Measurements from ENCODE around the gene ST3GAL3. TPM values are rescaled to one million over a fixed set of nuclear protein-coding genes. Genes with fewer than 3 reads are reported as not detected.

The ST3GAL3 gene
- polyA plus RNA-seq, 1 of the 3 experiments (the other 2 are of a cell fraction) = 20.6 TPM

DNA sequence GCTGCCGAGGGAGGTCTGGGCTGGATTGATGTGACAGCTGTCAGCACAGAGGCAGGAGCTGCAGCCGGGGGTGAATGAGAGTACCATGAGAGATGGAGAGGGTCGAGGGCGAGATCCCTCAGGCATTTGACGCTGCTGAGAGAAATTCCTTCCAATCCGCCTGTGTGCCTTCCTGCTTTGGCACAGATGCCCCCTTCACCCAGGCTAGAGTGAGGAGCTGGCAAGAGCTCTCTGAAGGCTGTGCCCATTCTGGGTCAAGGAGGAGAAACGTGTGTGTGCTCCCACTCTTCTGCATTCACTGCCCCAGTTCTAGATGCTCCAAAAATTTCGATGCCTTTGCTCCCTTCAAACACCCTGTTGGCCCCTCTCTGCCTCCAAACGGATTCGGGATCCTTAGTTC, 231.0 kb downstream of the ST3GAL3 start:
- no peaks in the 10 kb centered on the region for H3F3A ChIP-seq (replicated peaks; ENCODE audit: insufficient read depth)
- H3K4me1 ChIP-seq (ENCODE audit: control insufficient read depth in 1 of 2, insufficient read depth in 2 of 2, low read depth in 1 of 2, low read length in 1 of 2) = peaks cover 0 to 10% of the 10 kb centered on the region in 2 experiments; a peak in 1 of 4 replicates
- ChIA-PET CTCF (interaction anchor here (1.1 to 15.4 kb wide), 6 partner anchors 8 to 174 kb away, joined by 3 to 533 read pairs (median 6); partner anchors contain the start of gene IPO13), POLR2A (interaction anchor here (1.2 kb wide), 1 partner anchor 9 kb away, joined by 3 read pairs; the partner anchor contains the start of gene IPO13)
- no peaks in the 10 kb centered on the region for H3K27me3 ChIP-seq (ENCODE audit: insufficient read depth)
- H3K36me3 ChIP-seq (replicated peaks in 1 of 2; ENCODE audit: control insufficient read depth in 1 of 2, insufficient read depth in 2 of 2, low read length in 1 of 2) = no peaks in the 10 kb centered on the region
- no peaks in the 10 kb centered on the region for H3K79me2 ChIP-seq (ENCODE audit: insufficient read depth)
- no peak overlapping the region for H3K9ac ChIP-seq
- no peak overlapping the region for H3K4me2 ChIP-seq
- H3K9me2 ChIP-seq = no peaks in the 10 kb centered on the region
- no peak overlapping the region for H3K4me3 ChIP-seq (ENCODE audit: low read depth in 2 of 2, low read length in 1 of 2)
- no peak overlapping the region for H2AFZ ChIP-seq (ENCODE audit: low read depth)
- 85% methylated on average over 10 of the region's 10 CpGs for WGBS (ENCODE audit: low lambda C conversion rate)
- no peak for DNase-seq
- H3K9me3 ChIP-seq = no peaks in the 10 kb centered on the region
- TF ChIP-seq EZH2phosphoT487 (IDR thresholded peaks at IDR 0.05; ENCODE audit: borderline replicate concordance, low read depth) = no peak
- TF ChIP-seq RFX5 (IDR thresholded peaks at IDR 0.05; ENCODE audit: low read length) = no peak
- TF ChIP-seq, protein P1, sequence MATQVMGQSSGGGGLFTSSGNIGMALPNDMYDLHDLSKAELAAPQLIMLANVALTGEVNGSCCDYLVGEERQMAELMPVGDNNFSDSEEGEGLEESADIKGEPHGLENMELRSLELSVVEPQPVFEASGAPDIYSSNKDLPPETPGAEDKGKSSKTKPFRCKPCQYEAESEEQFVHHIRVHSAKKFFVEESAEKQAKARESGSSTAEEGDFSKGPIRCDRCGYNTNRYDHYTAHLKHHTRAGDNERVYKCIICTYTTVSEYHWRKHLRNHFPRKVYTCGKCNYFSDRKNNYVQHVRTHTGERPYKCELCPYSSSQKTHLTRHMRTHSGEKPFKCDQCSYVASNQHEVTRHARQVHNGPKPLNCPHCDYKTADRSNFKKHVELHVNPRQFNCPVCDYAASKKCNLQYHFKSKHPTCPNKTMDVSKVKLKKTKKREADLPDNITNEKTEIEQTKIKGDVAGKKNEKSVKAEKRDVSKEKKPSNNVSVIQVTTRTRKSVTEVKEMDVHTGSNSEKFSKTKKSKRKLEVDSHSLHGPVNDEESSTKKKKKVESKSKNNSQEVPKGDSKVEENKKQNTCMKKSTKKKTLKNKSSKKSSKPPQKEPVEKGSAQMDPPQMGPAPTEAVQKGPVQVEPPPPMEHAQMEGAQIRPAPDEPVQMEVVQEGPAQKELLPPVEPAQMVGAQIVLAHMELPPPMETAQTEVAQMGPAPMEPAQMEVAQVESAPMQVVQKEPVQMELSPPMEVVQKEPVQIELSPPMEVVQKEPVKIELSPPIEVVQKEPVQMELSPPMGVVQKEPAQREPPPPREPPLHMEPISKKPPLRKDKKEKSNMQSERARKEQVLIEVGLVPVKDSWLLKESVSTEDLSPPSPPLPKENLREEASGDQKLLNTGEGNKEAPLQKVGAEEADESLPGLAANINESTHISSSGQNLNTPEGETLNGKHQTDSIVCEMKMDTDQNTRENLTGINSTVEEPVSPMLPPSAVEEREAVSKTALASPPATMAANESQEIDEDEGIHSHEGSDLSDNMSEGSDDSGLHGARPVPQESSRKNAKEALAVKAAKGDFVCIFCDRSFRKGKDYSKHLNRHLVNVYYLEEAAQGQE (IDR thresholded peaks at IDR 0.05; ENCODE audit: low read depth, low read length) = no peak
- TF ChIP-seq TCF12 (IDR thresholded peaks at IDR 0.05) = no peak
- TF ChIP-seq, protein P2, sequence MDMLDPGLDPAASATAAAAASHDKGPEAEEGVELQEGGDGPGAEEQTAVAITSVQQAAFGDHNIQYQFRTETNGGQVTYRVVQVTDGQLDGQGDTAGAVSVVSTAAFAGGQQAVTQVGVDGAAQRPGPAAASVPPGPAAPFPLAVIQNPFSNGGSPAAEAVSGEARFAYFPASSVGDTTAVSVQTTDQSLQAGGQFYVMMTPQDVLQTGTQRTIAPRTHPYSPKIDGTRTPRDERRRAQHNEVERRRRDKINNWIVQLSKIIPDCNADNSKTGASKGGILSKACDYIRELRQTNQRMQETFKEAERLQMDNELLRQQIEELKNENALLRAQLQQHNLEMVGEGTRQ (IDR thresholded peaks at IDR 0.05; ENCODE audit: borderline replicate concordance, low read depth, low read length) = no peak
- TF ChIP-seq, protein P3, sequence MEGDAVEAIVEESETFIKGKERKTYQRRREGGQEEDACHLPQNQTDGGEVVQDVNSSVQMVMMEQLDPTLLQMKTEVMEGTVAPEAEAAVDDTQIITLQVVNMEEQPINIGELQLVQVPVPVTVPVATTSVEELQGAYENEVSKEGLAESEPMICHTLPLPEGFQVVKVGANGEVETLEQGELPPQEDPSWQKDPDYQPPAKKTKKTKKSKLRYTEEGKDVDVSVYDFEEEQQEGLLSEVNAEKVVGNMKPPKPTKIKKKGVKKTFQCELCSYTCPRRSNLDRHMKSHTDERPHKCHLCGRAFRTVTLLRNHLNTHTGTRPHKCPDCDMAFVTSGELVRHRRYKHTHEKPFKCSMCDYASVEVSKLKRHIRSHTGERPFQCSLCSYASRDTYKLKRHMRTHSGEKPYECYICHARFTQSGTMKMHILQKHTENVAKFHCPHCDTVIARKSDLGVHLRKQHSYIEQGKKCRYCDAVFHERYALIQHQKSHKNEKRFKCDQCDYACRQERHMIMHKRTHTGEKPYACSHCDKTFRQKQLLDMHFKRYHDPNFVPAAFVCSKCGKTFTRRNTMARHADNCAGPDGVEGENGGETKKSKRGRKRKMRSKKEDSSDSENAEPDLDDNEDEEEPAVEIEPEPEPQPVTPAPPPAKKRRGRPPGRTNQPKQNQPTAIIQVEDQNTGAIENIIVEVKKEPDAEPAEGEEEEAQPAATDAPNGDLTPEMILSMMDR (IDR thresholded peaks at IDR 0.05) = no peak
- no peak for TF ChIP-seq EP300 (IDR thresholded peaks at IDR 0.05; ENCODE audit: borderline replicate concordance in 1 of 2, low read depth in 1 of 2, low read length in 1 of 2)
- TF ChIP-seq, protein P4, sequence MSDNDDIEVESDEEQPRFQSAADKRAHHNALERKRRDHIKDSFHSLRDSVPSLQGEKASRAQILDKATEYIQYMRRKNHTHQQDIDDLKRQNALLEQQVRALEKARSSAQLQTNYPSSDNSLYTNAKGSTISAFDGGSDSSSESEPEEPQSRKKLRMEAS (IDR thresholded peaks at IDR 0.05; ENCODE audit: low read depth) = no peak
- TF ChIP-seq, protein P5, sequence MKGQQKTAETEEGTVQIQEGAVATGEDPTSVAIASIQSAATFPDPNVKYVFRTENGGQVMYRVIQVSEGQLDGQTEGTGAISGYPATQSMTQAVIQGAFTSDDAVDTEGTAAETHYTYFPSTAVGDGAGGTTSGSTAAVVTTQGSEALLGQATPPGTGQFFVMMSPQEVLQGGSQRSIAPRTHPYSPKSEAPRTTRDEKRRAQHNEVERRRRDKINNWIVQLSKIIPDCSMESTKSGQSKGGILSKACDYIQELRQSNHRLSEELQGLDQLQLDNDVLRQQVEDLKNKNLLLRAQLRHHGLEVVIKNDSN (IDR thresholded peaks at IDR 0.05; ENCODE audit: borderline replicate concordance, low read depth) = no peak
- no peaks in the 10 kb centered on the region for H4K20me1 ChIP-seq (ENCODE audit: insufficient read depth)
- H3K27ac ChIP-seq (ENCODE audit: low read depth in 2 of 2, low read length in 1 of 2) = no peak overlapping the region

All from SK-N-SH (cell line).